GM21576 (cell line): Measurements from ENCODE around the gene CATSPERE.
"Not testable (repeated sequence)": the region's sequence is repeated elsewhere in the genome, so short reads cannot be mapped to it uniquely, and the experiment has no call there.

ENCODE experiments used
- ATAC-seq: cut with Tn5 transposase; IDR thresholded peaks from one replicate; pipeline ENCODE4 v1.9.1; 2021; ENCODE audit warnings: mild to moderate bottlenecking, moderate library complexity; ENCODE audit not compliant: unreplicated experiment

The CATSPERE gene

GRCh38 chr1:244448279-244449036 lies 12.6 kb upstream of the CATSPERE start:
- ATAC-seq: no peak

DNA sequence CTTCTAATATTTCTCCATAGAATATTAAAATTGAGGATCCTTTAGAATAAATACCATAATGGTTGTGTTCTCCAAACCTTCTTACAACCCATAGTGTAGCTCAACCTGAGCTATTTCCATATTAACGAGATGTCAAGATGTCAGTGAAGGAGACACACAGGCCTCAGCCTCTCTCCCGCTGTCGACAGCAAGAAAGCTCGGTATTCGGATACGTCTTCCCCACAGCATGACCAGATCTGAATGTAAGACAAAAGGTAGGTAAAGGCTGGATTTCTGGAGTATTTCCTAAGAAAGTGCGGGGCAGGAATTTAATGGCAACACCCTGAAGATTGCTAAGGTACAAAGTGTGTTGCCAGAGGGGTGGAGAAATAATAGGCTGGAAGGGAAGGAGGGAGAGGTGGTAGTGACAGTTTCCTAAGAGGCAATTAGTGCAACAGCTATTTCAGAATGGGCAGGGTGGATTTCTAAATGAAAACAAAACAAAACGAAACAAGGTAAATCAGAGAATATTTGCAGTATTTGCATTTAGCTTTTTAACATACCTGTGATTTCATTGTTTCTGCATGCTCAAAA lies 11.1 kb upstream of the CATSPERE start:
- ATAC-seq: no peak

DNA sequence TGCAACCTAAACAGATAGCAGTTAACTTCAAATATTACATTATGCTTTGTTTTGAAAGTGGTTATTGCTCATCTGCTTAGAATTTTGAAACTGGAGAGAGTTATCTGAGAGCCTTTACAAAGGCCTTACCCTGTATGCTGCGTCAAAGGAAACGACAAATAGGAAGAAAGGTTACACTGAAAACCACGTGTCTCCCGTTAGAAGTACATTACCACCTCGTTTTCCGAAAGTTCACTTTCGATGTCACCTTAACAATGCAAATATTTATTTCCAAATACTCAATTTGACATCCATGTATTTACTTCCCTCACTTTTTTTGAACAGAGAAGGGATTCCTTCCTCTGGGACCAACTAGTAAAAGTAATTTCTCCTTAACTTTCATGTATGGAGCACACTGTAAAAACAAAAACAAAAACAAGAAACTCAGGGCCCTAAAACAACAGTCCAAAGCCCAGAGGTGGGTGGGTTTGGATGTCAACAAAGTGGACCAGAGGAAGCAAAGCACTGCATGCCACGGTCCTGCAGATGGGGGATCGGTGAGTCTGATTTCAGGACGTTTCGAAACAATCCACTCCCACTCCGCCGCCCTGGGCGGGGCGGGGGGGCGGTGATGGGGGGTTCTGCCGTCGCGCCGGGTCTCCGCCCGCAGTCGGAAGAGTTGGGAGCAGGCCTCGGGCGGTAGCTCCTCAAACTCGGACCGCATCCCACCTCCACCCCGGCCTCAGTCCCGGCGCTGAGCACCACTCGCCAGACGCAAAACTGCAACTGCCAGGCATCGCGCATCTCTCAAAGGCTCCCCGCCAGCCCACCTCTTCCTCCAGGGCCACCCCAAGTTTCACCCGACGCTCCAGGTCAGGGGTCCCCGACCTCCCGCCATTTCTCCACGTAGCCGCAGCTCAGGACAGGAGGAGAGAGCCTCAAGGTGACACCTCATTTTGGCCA lies 10.2 kb upstream of the CATSPERE start:
- peak; percentile 19 for ATAC-seq

DNA sequence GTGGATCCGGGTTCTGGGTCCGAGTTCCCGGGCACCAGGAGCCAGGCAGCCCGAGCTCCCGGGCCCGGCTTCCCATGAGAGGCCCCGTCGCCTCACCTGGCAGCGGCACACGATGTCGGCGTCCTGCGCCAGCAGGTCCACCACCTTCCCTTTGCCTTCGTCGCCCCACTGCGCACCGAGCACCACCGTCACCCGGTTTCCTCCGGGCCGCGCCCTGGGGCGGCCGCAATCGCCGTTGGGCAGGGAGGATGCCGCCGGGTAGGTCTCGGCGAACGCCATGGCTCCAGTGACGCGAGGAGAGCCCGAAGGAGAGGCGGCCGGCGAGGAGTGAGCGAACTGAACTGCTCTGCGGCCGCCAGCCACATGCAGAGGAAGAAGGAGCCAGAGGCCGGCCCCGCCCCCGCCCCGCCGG lies 9.5 kb upstream of the CATSPERE start, which contains the start of gene ADSS2:
ADSS2 (minus strand) TSS at position 371 of the 412 bp plus-strand sequence; CDS start at position 279, 92 bp downstream.
- ATAC-seq: no peak

GRCh38 chr1:244451951-244452795 lies 8.9 kb upstream of the CATSPERE start:
- ATAC-seq: peak; percentile 89

- no peak for ATAC-seq
Measured at GRCh38 chr1:244454412-244454811, 6.7 kb upstream of the CATSPERE start.

DNA sequence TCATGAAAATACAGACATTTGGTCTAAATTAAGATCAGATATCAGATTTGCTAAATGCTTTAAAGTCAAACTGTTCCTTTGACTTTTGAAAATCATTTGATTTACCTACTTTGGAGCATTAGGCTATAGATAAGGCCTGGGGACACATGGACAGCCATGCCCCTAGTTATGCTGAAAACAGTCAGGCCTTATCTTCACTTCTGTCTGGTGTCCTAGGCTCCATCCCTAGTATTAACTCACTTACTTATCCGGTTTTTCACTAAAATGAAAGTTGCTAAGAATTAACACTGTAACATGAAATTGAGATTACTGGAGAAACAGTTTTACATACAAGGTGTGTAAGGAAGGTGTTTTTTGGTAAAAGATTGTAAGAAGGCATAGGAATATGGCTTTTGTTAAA lies 4.5 kb upstream of the CATSPERE start:
- no peak for ATAC-seq

DNA sequence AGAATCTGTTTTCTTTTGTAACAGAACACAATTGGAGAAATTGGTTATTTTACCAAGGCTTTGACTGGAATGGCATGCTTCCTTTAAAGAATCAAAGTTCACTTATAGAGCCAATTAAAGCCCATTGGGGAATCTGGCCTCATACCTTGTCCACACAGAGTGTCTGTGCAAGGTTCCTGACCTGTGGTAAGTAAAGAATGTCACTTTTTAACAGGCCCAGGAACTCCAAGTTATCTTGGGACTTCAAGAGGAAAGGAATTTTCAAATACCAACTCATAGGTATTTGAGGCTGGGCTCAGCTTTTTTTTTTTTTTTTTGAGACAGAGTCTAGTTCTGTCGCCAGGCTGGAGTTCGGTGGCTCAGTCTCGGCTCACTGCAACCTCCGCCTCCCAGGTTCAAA lies 2.3 kb upstream of the CATSPERE start:
- no peak for ATAC-seq

GRCh38 chr1:244460197-244460596 lies 876 bp upstream of the CATSPERE start:
- no peak for ATAC-seq

DNA sequence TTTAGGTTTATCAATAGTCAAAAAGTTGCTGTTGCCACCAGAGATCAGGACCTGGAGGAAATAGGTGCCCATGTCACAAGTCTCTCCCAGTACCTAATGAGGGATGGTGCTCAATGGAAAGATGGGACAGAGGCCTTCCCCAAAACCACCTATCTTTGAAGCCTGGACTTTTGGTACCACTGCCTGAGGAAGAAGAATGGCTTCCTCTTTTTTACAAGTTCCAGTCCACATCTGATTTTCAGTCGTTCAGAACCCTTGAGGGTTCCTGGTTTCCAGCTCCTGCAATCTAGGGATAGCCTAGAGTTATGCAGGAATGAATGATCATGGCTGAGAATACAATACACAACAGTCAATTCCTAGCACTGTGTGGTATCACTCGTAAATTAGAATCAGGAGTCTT lies 5.7 kb downstream of the CATSPERE start:
- no peak for ATAC-seq

- ATAC-seq: no peak
Measured at GRCh38 chr1:244473059-244473605, 12.1 kb downstream of the CATSPERE start.

- not testable (repeated sequence) for ATAC-seq
Measured at GRCh38 chr1:244484971-244485370, 23.9 kb downstream of the CATSPERE start.

DNA sequence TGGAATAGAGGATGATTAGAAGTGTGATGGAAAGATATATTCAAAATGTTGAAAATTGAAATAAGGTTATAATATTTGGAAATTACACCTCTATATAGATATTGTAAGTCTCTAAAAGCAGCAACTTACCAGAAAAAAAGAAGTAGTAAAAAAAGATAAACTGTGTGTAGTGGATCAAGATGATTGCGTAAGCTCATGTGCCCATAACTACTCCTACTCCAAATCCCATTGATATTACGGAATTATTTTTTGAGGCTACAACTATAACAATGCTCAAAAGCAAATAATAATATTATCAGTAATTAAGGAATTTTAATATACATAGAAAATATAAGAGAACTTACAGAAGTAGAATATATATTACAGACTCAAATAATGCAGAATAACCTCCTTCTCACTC lies 33.6 kb downstream of the CATSPERE start:
- no peak for ATAC-seq

GRCh38 chr1:244496186-244496585 lies 35.1 kb downstream of the CATSPERE start:
- no peak for ATAC-seq

GRCh38 chr1:244497805-244498204 lies 36.7 kb downstream of the CATSPERE start:
- no peak for ATAC-seq

- ATAC-seq: not testable (repeated sequence)
Measured at GRCh38 chr1:244499484-244499883, 38.4 kb downstream of the CATSPERE start.

DNA sequence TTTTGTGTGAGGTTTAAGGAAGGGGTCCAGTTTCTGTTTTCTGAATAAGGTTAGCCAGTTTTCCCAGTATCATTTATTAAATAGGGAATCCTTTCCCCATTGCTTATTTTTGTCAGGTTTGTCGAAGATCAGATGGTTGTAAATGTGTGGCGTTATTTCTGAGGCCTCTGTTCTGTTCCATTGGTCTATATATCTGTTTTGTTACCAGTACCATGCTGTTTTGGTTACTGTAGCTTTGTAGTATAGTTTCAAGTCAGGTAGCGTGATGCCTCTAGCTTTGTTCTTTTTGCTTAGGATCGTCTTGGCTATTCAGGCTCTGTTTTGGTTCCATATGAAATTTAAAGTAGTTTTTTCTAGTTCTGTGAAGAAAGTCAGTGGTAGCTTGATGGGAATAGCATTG lies 39.4 kb downstream of the CATSPERE start:
- not testable (repeated sequence) for ATAC-seq

- no peak for ATAC-seq
Measured at GRCh38 chr1:244502630-244503029, 41.6 kb downstream of the CATSPERE start.

DNA sequence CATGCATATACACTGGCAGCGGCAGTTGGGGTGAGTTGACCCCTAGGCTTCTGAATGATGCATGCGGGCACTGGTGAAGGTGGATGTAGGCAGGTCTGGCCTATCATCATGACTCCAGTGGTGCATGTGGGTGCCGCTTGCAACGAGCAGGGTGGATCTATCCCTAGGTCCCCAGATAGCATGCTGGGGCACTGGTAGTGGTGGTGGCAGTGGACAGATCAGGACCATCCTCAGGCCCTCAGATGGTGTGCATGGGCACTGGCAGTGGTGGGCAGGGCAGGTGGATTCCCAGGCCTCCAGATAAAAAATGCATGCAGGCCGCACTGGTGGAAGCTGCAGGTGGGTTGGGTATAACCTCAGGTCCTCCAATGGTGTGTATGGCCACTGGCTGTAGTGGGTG lies 52.4 kb downstream of the CATSPERE start:
- ATAC-seq: no peak

GRCh38 chr1:244515680-244516079 lies 54.6 kb downstream of the CATSPERE start:
- ATAC-seq: no peak
